T-helper 1 cell treated with Interleukin-12 subunit alpha and Interleukin-12 subunit beta and Interleukin-4 antibody, amounts not matched to agents 30 ng/mL and 1 ng/mL, for 36 hours (primary cell): ENCODE measurements around the gene RASIP1. TPM values are rescaled to one million over a fixed set of nuclear protein-coding genes. Genes with fewer than 3 reads are reported as not detected.
"Not testable (repeated sequence)": the region's sequence is repeated elsewhere in the genome, so short reads cannot be mapped to it uniquely, and the experiment has no call there.

Experiments used
- intact Hi-C: fragments of 100-400 bp; cut with micrococcal nuclease; formaldehyde crosslinking; loops from one replicate; pipeline ENCODE4 v1.15.1; 2024
- total RNA-seq: library from RNA; stranded (reverse); gene quantifications from 2 replicates; pipeline ENCODE4 v1.2.3, GENCODE V29; 2022

The RASIP1 gene
- total RNA-seq, 1 donor from 2014 or later, result 0.15 TPM

DNA sequence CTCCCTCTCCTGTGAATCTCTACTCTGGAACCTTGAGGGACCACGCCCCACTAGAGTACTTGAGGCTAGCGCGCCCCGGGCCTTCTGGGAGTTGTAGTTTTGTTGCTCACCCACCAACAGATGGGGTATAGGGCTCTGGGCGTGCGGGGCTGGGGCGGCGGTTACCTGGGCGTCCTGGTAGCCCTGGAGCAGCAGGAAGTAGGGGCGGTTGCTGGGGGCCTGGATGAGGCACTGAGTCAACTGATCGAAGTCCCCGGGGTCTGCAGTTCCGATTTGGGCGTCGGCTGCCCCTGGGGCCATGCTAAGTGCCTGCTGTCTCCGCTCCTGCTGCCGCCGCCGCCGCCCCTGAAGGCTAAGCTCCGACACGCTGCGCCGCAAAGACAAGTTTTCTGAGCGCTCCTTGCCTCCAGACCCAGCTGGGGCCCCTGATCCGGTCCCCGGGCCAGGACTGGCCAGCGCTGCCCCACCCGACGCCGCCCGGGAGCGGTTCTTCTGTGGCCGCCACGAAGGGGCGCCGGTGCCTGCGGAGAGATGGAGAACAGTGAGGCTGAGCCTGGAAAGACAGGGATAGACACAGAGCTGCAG lies 5.3 kb downstream of the RASIP1 start:
- intact Hi-C loops, result no loop called here

DNA sequence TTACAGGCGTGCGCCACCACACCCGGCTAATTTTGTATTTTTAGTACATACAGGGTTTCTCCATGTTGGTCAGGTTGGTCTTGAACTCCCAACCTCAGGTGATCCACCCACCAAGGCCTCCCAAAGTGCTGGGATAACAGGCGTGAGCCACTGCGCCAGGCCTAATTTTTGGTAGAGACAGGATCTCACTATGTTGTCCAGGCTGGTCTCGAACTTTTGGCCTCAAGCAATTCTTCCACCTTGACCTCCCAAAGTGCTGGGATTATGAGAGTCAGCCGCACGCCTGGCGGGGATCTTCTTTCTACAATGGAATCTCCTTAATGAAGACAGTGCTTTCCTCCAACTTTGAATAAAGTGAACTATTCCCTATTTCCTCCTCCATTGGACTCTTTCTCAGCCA lies 5.8 kb downstream of the RASIP1 start:
- intact Hi-C loops, result no loop called here

GRCh38 chr19:48731452-48731851 lies 9.0 kb downstream of the RASIP1 start:
- intact Hi-C loops, result no loop called here

DNA sequence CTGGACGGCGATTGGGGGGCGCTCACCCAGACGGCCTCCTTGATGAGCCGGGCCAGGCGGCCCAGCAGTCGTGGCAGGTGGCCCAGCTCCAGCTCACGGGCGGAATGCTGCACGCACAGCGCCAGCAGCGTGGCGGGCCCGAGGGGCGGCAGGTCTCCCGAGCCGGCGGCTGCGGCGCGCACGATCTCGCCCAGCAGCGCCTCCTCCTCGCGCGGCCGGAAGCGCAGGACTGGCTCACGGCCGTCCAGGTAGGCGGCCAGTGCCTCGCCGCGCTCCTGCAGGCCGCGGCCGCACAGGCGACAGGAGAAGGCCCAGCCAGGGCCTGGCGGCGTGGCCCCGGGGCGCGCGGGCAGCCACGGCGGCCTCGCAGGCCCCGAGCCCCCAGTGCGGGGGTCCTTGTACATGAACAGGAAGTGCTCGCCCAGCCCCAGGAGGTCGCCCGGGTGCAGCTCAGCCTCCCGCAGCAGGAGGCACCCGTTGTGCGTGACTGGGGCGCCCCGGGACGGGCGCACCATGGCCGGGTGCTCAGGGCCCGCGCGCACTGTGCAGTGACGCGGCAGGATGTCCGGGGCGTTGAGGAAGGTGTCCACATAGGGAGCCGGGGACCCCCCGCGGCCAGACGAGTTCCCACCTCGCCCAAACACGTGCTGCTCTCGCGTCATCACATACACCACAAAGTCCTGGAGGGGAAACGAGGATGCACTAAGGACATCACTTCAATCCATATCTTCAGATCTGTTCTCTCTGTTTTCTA lies 11.3 kb downstream of the RASIP1 start:
- intact Hi-C loops, result loop anchor here (10.0 kb wide), 1 partner anchor 314 kb away; no protein-coding TSS in a partner anchor

DNA sequence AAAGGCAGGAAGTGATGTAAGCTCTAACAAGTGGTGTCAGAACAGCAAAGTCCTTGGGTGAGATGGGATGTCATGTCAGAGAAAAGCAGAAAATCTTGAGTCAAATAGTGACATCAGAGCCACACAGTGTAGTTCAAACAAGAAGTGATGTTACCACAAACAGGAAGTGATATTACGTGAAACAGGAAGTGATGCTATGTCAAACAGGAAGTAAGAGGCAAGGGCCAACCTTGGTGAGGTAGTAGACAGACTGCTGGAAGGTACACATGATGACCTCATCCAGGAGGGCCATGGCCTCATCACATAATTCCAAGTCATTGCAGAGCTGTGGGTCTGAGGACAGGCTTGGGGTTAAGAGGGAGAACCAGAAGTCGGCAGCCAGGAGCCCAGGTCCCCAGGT lies 13.9 kb downstream of the RASIP1 start:
- intact Hi-C loops, result loop anchor here (1.0 to 10.0 kb wide), 3 partner anchors 12 to 312 kb away; no protein-coding TSS in a partner anchor

- intact Hi-C loops, result loop anchor here (1.0 to 10.0 kb wide), 2 partner anchors 20 to 310 kb away; no protein-coding TSS in a partner anchor
These were observed 15.3 kb downstream of the RASIP1 start for GRCh38 chr19:48724796-48725753.

DNA sequence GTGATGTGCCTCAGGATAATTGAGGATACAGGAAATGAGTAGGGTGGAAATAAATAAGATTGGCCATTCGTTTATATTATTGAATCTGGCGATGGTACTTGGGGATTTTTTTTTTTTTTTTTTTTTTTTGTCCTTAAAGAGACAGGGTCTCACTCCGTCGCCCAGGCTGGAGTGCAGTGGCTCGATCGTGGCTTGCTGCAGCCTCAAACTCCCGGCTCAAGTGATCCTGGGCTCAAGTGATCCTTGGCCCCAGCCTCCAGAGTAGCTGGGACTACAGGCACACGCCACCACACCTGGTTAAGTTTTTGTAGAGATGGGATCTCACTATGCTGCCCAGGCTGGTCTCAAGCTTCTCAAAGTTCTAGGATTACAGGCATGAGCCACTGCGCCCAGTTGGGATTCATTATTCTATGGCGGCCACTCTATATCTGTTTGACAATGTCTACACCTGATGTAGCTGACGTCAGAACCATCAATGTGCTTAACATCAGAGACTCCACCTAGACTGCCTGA lies 18.2 kb downstream of the RASIP1 start:
- intact Hi-C loops, result loop anchor here (10.0 kb wide), 1 partner anchor 307 kb away; no protein-coding TSS in a partner anchor

GRCh38 chr19:48720613-48721296 lies 19.7 kb downstream of the RASIP1 start:
- intact Hi-C loops, result loop anchor here (1.0 to 10.0 kb wide), 6 partner anchors 18 to 356 kb away; partner anchors contain the start of genes DBP, NUCB1 and SYNGR4

DNA sequence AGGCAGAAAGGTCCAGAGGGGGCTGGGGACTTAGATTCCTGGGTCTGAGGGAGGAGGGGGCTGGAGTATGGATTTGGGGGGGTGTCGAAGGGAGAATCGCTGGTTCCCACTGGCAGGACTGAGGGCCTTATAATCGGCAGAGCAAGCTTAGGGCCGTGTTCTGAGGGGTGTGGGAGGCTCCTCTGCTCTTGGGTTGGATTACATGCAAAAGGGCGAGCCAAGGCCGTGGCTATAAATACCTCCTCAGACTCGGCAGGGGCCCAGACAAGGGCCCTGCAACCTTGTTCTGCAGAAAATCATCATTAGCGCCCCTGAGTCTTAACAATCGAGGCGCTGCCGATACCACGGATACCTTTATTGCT lies 20.2 kb downstream of the RASIP1 start:
- intact Hi-C loops, result loop anchor here (1.0 to 10.0 kb wide), 6 partner anchors 18 to 356 kb away; partner anchors contain the start of genes DBP, NUCB1 and SYNGR4

GRCh38 chr19:48719263-48720171 lies 20.9 kb downstream of the RASIP1 start, which contains the start of gene MAMSTR:
TSS of gene MAMSTR (minus strand) at chr19:48719725. CDS start at chr19:48719031, 694 bp downstream.
- intact Hi-C loops, result loop anchor here (1.0 to 10.0 kb wide), 6 partner anchors 19 to 355 kb away; partner anchors contain the start of genes DBP, NUCB1 and SYNGR4

GRCh38 chr19:48718711-48719231 lies 21.6 kb downstream of the RASIP1 start:
- intact Hi-C loops, result no loop called here

GRCh38 chr19:48718106-48718505 lies 22.3 kb downstream of the RASIP1 start:
- intact Hi-C loops, result not testable (repeated sequence)

DNA sequence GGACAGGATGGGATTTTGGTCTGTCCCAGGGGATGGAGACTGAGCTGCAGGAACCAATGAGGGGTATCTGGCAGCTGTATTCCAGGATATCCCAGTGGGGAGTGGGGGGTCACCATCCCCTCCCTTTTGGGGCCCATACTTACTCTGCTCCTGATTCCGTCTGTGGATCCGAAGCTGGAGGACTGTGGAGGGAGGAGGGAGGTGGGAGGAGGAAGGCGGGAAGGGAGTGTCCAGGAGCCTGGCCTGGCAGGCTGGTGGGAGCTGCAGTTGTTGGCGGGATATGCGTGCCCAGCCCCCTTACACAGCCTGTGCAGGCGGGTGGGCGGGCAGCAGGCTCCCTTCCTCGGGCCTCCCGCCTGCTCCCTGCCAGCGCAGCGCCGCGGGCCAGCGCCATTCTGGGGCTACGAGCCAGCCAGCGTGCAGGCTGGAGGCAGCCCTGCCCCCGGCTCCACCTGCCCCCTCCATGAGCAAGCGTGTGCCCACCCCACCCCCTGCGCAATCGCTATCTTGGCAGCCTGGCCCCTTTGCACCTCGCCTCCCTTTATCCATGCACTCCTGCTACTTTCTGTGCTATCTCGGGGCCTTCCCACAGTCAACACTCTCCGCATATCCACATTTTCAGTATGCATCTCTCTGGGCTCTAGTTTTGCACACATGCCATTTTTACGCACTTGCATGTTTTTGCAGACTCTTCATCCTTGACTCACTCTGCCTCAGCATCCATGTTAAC lies 23.7 kb downstream of the RASIP1 start:
- intact Hi-C loops, result no loop called here

GRCh38 chr19:48715681-48716171 lies 24.7 kb downstream of the RASIP1 start:
- intact Hi-C loops, result no loop called here

- intact Hi-C loops, result loop anchor here (1.0 to 5.0 kb wide), 19 partner anchors 11 to 927 kb away; partner anchors contain the start of genes CA11, CYTH2, DHDH and DKKL1
These were observed 25.4 kb downstream of the RASIP1 start for GRCh38 chr19:48714759-48715675.

- intact Hi-C loops, result loop anchor here (1.0 to 5.0 kb wide), 19 partner anchors 12 to 928 kb away; partner anchors contain the start of genes CA11, CYTH2, DHDH and DKKL1
These were observed 26.3 kb downstream of the RASIP1 start for GRCh38 chr19:48713864-48714755.
